HepG2 (cell line): ENCODE measurements around the gene MORC1. TPM values are rescaled to one million over a fixed set of nuclear protein-coding genes. Genes with fewer than 3 reads are reported as not detected.

Source experiments
- ATAC-seq: fragments of 200-7000 bp; cut with Tn5 transposase; 3 replicates; pipeline ENCODE4 v1.9.1; 2020; ENCODE audit warnings: mild to moderate bottlenecking, moderate library complexity
- BruUV-seq: library from RNA; stranded (reverse); fragments of 400-500 nt; replicated peaks from 2 replicates; lab custom pipeline; 2021; lab: Mats Ljungman, UMichigan
- CTCF ChIA-PET: fragments of 300-600 bp; formaldehyde crosslinking; extraction: SDS; loops from one replicate; lab custom pipeline; 2021; ENCODE audit warnings: low total read pairs, inconsistent platforms, low intra/inter-chr PET ratio; lab: Yijun Ruan, JAX
- POLR2A ChIA-PET: fragments of 350-600 bp; sonication (Branson Sonifier 250); formaldehyde crosslinking; loops from one replicate; lab custom pipeline; 2020; ENCODE audit warnings: antibody characterized with exemption, inconsistent platforms; lab: Yijun Ruan, JAX
- DNase-seq: peaks from one replicate; pipeline ENCODE4 v3.0.0-alpha.2; 2015; ENCODE audit warnings: low spot score
- FAIRE-seq: peaks from 3 replicates; lab custom pipeline; 2011; peaks lifted over from hg19 to GRCh38; lab: Jason Lieb, UNC
- H2AFZ ChIP-seq: one replicate; pipeline ENCODE4 v1.6.1; 2011; ENCODE audit warnings: low read length, inconsistent platforms
- H3K27ac ChIP-seq: fragments of 300-600 bp; 3 replicates; pipeline ENCODE4 v1.8.0; 2011; ENCODE audit warnings: mixed run types, mild to moderate bottlenecking, mixed read lengths, low read length, inconsistent platforms; ENCODE audit not compliant: insufficient read depth; ENCODE audit errors: extremely low read length
- H3K27me3 ChIP-seq, 2 experiments: fragments of 200-600 bp in 1 of 2; 2 replicates in 1 of 2; 3 replicates in 1 of 2; pipeline versions ENCODE4 v1.6.0 to v1.8.0; 2011; ENCODE audit warnings: low read length in 2 of 2, mild to moderate bottlenecking in 2 of 2, moderate library complexity in 2 of 2, inconsistent platforms in 1 of 2; ENCODE audit not compliant: insufficient read depth in 2 of 2, control insufficient read depth in 1 of 2
- H3K36me3 ChIP-seq, 2 experiments: fragments of 200-600 bp in 1 of 2; replicated peaks in 1 of 2; 2 replicates in 1 of 2; 3 replicates in 1 of 2; pipeline versions ENCODE4 v1.5.1 to v1.8.0; 2011; ENCODE audit warnings: low read length in 2 of 2, inconsistent platforms in 1 of 2; ENCODE audit not compliant: insufficient read depth in 2 of 2, control insufficient read depth in 1 of 2
- H3K4me1 ChIP-seq: 2 replicates; pipeline ENCODE4 v1.5.1; 2012; ENCODE audit warnings: low read length, inconsistent platforms; ENCODE audit not compliant: insufficient read depth
- H3K4me2 ChIP-seq: 2 replicates; pipeline ENCODE4 v1.6.0; 2011; ENCODE audit warnings: low read depth, low read length, inconsistent platforms
- H3K4me3 ChIP-seq, 3 experiments: fragments of 200-600 bp in 1 of 3; sonication (generic), shearing (Covaris generic) in 1 of 3; replicated peaks in 1 of 3; 2 replicates each; pipeline ENCODE4 v1.5.1; 2011 to 2016; ENCODE audit warnings: low read length in 3 of 3, inconsistent platforms in 2 of 3, low read depth in 2 of 3, mild to moderate bottlenecking in 2 of 3, control low read depth in 1 of 3, mixed read lengths in 1 of 3; ENCODE audit not compliant: insufficient read depth in 1 of 3
- H3K79me2 ChIP-seq: one replicate; pipeline ENCODE4 v1.6.1; 2011; ENCODE audit warnings: low read length, inconsistent platforms; ENCODE audit not compliant: insufficient read depth
- H3K9ac ChIP-seq: 2 replicates; pipeline ENCODE4 v1.6.0; 2011; ENCODE audit warnings: mild to moderate bottlenecking, low read depth, low read length, inconsistent platforms; ENCODE audit not compliant: insufficient read depth
- H3K9me3 ChIP-seq: 2 replicates; pipeline ENCODE4 v1.5.1; 2012; ENCODE audit warnings: mild to moderate bottlenecking, low read length
- H4K20me1 ChIP-seq: 2 replicates; pipeline ENCODE4 v1.6.0; 2011; ENCODE audit warnings: inconsistent platforms, mild to moderate bottlenecking, low read length, moderate library complexity; ENCODE audit not compliant: insufficient read depth
- ATF7 ChIP-seq, 2 experiments: fragments of 450-650 bp in 1 of 2; sonication (generic) in 1 of 2; formaldehyde crosslinking in 1 of 2; IDR thresholded peaks; 2 replicates each; pipeline versions ENCODE4 v1.4.0 to v1.6.1; 2016 to 2020; ENCODE audit warnings: antibody characterized with exemption in 1 of 2, mild to moderate bottlenecking in 1 of 2, missing genetic modification reagents in 1 of 2
- BCL6 ChIP-seq: IDR thresholded peaks from 2 replicates; pipeline ENCODE4 v1.6.1; 2016; ENCODE audit warnings: missing genetic modification reagents, missing compliant biosample characterization
- DMTF1 ChIP-seq: sonication (generic); formaldehyde crosslinking; IDR thresholded peaks from 2 replicates; pipeline ENCODE4 v1.4.0; 2020; ENCODE audit warnings: mild to moderate bottlenecking, missing genetic modification reagents
- EZH2 ChIP-seq: conservative IDR thresholded peaks from 2 replicates; pipeline ENCODE4 v1.6.1; 2012; ENCODE audit warnings: mild to moderate bottlenecking, low read depth, low read length, moderate library complexity
- FOXJ3 ChIP-seq: sonication (generic); formaldehyde crosslinking; IDR thresholded peaks from 2 replicates; pipeline ENCODE4 v1.4.0; 2020; ENCODE audit warnings: missing genetic modification reagents, mild to moderate bottlenecking, borderline replicate concordance
- HMG20A ChIP-seq: IDR thresholded peaks from 2 replicates; pipeline ENCODE4 v1.6.1; 2016; ENCODE audit warnings: borderline replicate concordance
- MED13 ChIP-seq: sonication (generic); formaldehyde crosslinking; IDR thresholded peaks from 2 replicates; pipeline ENCODE4 v1.5.0; 2020; ENCODE audit warnings: missing genetic modification reagents
- MYPOP ChIP-seq: sonication (generic); formaldehyde crosslinking; IDR thresholded peaks from 2 replicates; pipeline ENCODE4 v1.8.1; 2023; ENCODE audit warnings: mild to moderate bottlenecking, moderate library complexity, missing genetic modification reagents
- NCOA2 ChIP-seq: sonication (generic); formaldehyde crosslinking; IDR thresholded peaks from 2 replicates; pipeline ENCODE4 v1.8.0; 2022; ENCODE audit warnings: inconsistent platforms
- NR2F6 ChIP-seq, 2 experiments: IDR thresholded peaks; 2 replicates each; pipeline ENCODE4 v1.6.1; 2016; ENCODE audit warnings: antibody characterized with exemption in 1 of 2, mild to moderate bottlenecking in 1 of 2
- RELA ChIP-seq: sonication (generic); formaldehyde crosslinking; IDR thresholded peaks from 2 replicates; pipeline ENCODE4 v1.4.0; 2020; ENCODE audit warnings: missing genetic modification reagents
- RNF2 ChIP-seq: fragments of 450-650 bp; conservative IDR thresholded peaks from 2 replicates; pipeline ENCODE4 v1.6.1; 2016; ENCODE audit warnings: low read depth
- SIN3A ChIP-seq: IDR thresholded peaks from 2 replicates; pipeline ENCODE4 v1.6.1; 2011; ENCODE audit warnings: low read depth, mild to moderate bottlenecking, control low read depth, low read length, borderline replicate concordance
- SNAPC5 ChIP-seq: sonication (generic); formaldehyde crosslinking; IDR thresholded peaks from 2 replicates; pipeline ENCODE4 v1.8.1; 2023; ENCODE audit warnings: mild to moderate bottlenecking, missing genetic modification reagents, borderline replicate concordance
- SRF ChIP-seq: IDR thresholded peaks from 2 replicates; pipeline ENCODE4 v1.6.1; 2011; ENCODE audit warnings: mild to moderate bottlenecking, low read depth, low read length, moderate library complexity
- SRY ChIP-seq: sonication (generic); formaldehyde crosslinking; IDR thresholded peaks from 2 replicates; pipeline ENCODE4 v1.8.0; 2022; ENCODE audit warnings: mild to moderate bottlenecking, missing genetic modification reagents
- ZKSCAN5 ChIP-seq: sonication (generic); formaldehyde crosslinking; IDR thresholded peaks from 2 replicates; pipeline ENCODE4 v1.5.1; 2020; ENCODE audit warnings: mild to moderate bottlenecking, missing genetic modification reagents
- ZNF3 ChIP-seq: IDR thresholded peaks from 2 replicates; pipeline ENCODE4 v1.7.0; 2017; ENCODE audit warnings: inconsistent platforms
- ZNF382 ChIP-seq: sonication (generic); formaldehyde crosslinking; IDR thresholded peaks from 2 replicates; pipeline ENCODE4 v1.5.0; 2020; ENCODE audit warnings: missing genetic modification reagents, mild to moderate bottlenecking, borderline replicate concordance
- ZNF550 ChIP-seq: sonication (generic); formaldehyde crosslinking; IDR thresholded peaks from 2 replicates; pipeline ENCODE4 v1.4.0; 2020; ENCODE audit warnings: mild to moderate bottlenecking, missing genetic modification reagents, borderline replicate concordance
- ZNF567 ChIP-seq: sonication (generic); formaldehyde crosslinking; IDR thresholded peaks from 2 replicates; pipeline ENCODE4 v1.8.1; 2023; ENCODE audit warnings: mild to moderate bottlenecking, missing genetic modification reagents, borderline replicate concordance
- ZNF605 ChIP-seq: sonication (generic); formaldehyde crosslinking; IDR thresholded peaks from 2 replicates; pipeline ENCODE4 v1.8.0; 2022; ENCODE audit warnings: mild to moderate bottlenecking, missing genetic modification reagents
- ZNF841 ChIP-seq: sonication (generic); formaldehyde crosslinking; IDR thresholded peaks from 2 replicates; pipeline ENCODE4 v1.8.1; 2023; ENCODE audit warnings: missing genetic modification reagents, borderline replicate concordance
- WGBS: methylation state at CpG from one replicate; pipeline ENCODE4 v1.1.6; 2017; ENCODE audit warnings: low lambda C conversion rate; 5-methylcytosine and 5-hydroxymethylcytosine counted together
- in situ Hi-C: cut with HindIII; loops from 2 replicates; pipeline ENCODE4 v1.10.0; 2017; ENCODE audit warnings: low pct_unique_long_range_greater_than_20kb; ENCODE audit not compliant: extremely low pct_ligation_motif_present
- intact Hi-C: fragments of 100-400 bp; cut with micrococcal nuclease; formaldehyde crosslinking; loops from one replicate; pipeline ENCODE4 v1.10.0; 2022; ENCODE audit not compliant: unreplicated experiment
- polyA plus RNA-seq, 8 experiments: library from polyadenylated mRNA; depleted of rRNA in 3 of 8; stranded (reverse) in 7 of 8; unstranded in 1 of 8; fragments of >200 nt; fragmentation: Illumina TruSeq in 4 of 8; extraction: Trizol in 4 of 8; gene quantifications; 2 replicates each; pipeline versions ENCODE4 v1.2.1 to v1.2.3, GENCODE V29; 2011 to 2016; ENCODE audit warnings: low read depth in 4 of 8, missing spikeins in 1 of 8, mixed read lengths in 1 of 8; ENCODE audit not compliant: insufficient read depth in 1 of 8
- total RNA-seq, 5 experiments: library from RNA; depleted of rRNA; stranded (reverse); fragments of >200 nt; fragmentation: Illumina TruSeq; extraction: Trizol; gene quantifications; 2 replicates each; pipeline ENCODE4 v1.2.3, GENCODE V29; 2016; ENCODE audit warnings: low read depth in 1 of 5
- TF ChIP-seq, protein P1 (sequence below): sonication (generic); formaldehyde crosslinking; IDR thresholded peaks from 2 replicates; pipeline ENCODE4 v1.4.0; 2020; ENCODE audit warnings: missing genetic modification reagents

MORC1 gene
- total and polyA plus RNA-seq, 2 of the 13 experiments (the other 11 are each of a cell fraction or from before 2014, with no cell fraction given): not detected

DNA sequence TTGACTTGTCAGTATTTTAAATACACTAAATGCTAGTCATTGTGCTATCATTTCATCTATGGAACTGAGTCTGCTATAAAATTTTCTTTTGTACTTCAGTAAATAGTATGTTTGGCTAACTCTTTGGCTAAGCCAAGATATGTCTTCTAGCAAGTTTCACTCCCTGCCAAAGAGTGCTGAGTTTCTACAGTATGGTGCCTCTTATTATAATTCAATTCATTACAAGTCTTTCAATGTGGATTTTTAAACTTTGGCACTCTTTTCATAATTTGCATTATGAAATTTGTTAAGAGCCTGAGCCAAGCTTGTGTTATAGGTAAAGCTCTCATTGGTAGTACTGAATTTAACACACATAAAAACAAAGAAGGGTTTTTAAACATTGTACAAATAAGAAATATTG lies 24.4 kb downstream of the MORC1 start (continued):
- no peak for TF ChIP-seq DMTF1 (CRISPR knock-in tag)
- TF ChIP-seq ZNF605 (CRISPR knock-in tag): no peak
- no peak for TF ChIP-seq RELA
- no peak for TF ChIP-seq ZNF567
- no peak for TF ChIP-seq MYPOP
- TF ChIP-seq EZH2: no peak
- TF ChIP-seq, protein P1, sequence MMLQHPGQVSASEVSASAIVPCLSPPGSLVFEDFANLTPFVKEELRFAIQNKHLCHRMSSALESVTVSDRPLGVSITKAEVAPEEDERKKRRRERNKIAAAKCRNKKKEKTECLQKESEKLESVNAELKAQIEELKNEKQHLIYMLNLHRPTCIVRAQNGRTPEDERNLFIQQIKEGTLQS (CRISPR knock-in tag): no peak
- TF ChIP-seq NR2F6 (IDR thresholded peaks at IDR 0.05): no peak
- TF ChIP-seq NR2F6 (CRISPR knock-in tag; IDR thresholded peaks at IDR 0.05): no peak
- no peak for TF ChIP-seq BCL6 (CRISPR knock-in tag)
- no peak for TF ChIP-seq SIN3A

GRCh38 chr3:109091846-109092245 lies 26.1 kb downstream of the MORC1 start:
- Histone ChIP-seq H3K4me1 (no peaks in the 10 kb centered on the region), H3K27ac (no peak overlapping the region), H3K9me3 (no peaks in the 10 kb centered on the region), H2AFZ (no peak overlapping the region), H3K79me2 (no peaks in the 10 kb centered on the region), H3K4me2 (no peak overlapping the region), H3K27me3 (no peaks in the 10 kb centered on the region), H3K4me3 (no peak overlapping the region), H3K9ac (no peak overlapping the region), H3K36me3 (no peaks in the 10 kb centered on the region), H4K20me1 (no peaks in the 10 kb centered on the region)
- no peak for ATAC-seq
- POLR2A ChIA-PET: no interaction called here
- WGBS: 0% methylated on average over 2 of the region's 2 CpGs
- no TSS peak for BruUV-seq
- intact Hi-C loops (no loop called here), in situ Hi-C loops (no loop called here)
- CTCF ChIA-PET: no interaction called here
- FAIRE-seq: no peak
- no peak for DNase-seq
- TF ChIP-seq SRF: no peak
- no peak for TF ChIP-seq ZKSCAN5 (CRISPR knock-in tag)
- TF ChIP-seq SRY (CRISPR knock-in tag): no peak
- no peak for TF ChIP-seq SNAPC5 (CRISPR knock-in tag)
- TF ChIP-seq ZNF841 (CRISPR knock-in tag): no peak
- TF ChIP-seq ATF7 (IDR thresholded peaks at IDR 0.05): no peak
- TF ChIP-seq ATF7 (CRISPR knock-in tag; IDR thresholded peaks at IDR 0.05): no peak
- TF ChIP-seq RNF2: no peak
- TF ChIP-seq MED13 (CRISPR knock-in tag): no peak
- TF ChIP-seq NCOA2 (CRISPR knock-in tag): no peak
- no peak for TF ChIP-seq HMG20A (CRISPR knock-in tag)
- no peak for TF ChIP-seq ZNF3 (CRISPR knock-in tag)
- TF ChIP-seq ZNF382: no peak
- no peak for TF ChIP-seq ZNF550 (CRISPR knock-in tag)
- no peak for TF ChIP-seq FOXJ3 (CRISPR knock-in tag)
